WTC11 (cell line): ENCODE results near the gene BRCC3. TPM values are rescaled to one million over a fixed set of nuclear protein-coding genes. Genes with fewer than 3 reads are reported as not detected.

Source experiments
- ATAC-seq: fragments of 200-7000 bp; cut with Tn5 transposase; 2 replicates; pipeline ENCODE4 v1.10.0; 2021; ENCODE audit warnings: mild to moderate bottlenecking, moderate library complexity
- CTCF ChIA-PET: fragments of 300-600 bp; sonication (Branson Sonifier 250); formaldehyde crosslinking; loops from one replicate; lab custom pipeline; 2021; ENCODE audit warnings: antibody characterized with exemption; lab: Charles Lee
- POLR2A ChIA-PET: fragments of 350-600 bp; sonication (Branson Sonifier 250); formaldehyde crosslinking; loops from one replicate; lab custom pipeline; 2021; ENCODE audit warnings: antibody characterized with exemption; lab: Charles Lee
- DNase-seq: peaks from one replicate; pipeline ENCODE4 v3.0.0; 2021; ENCODE audit warnings: low spot score
- H3K27ac Mint-ChIP-seq: 2 replicates; pipeline ENCODE4 v1.8.0; 2021; ENCODE audit warnings: mixed read lengths
- H3K27me3 Mint-ChIP-seq: 2 replicates; pipeline ENCODE4 v1.8.0; 2021; ENCODE audit warnings: low read depth, mild to moderate bottlenecking, moderate library complexity, mixed read lengths
- H3K36me3 Mint-ChIP-seq: 2 replicates; pipeline ENCODE4 v1.8.0; 2021; ENCODE audit warnings: mixed read lengths
- H3K4me1 Mint-ChIP-seq: 2 replicates; pipeline ENCODE4 v1.8.0; 2022; ENCODE audit warnings: mixed read lengths
- H3K4me3 Mint-ChIP-seq: 2 replicates; pipeline ENCODE4 v1.8.0; 2021; ENCODE audit warnings: mild to moderate bottlenecking, moderate library complexity, mixed read lengths
- H3K9me3 Mint-ChIP-seq: 2 replicates; pipeline ENCODE4 v1.8.0; 2021; ENCODE audit warnings: mixed read lengths
- AFF4 ChIP-seq: sonication (generic); formaldehyde crosslinking; IDR thresholded peaks from 2 replicates; pipeline ENCODE4 v1.8.1; 2023; ENCODE audit warnings: mild to moderate bottlenecking, missing genetic modification reagents, borderline replicate concordance
- AR ChIP-seq: fragments of 250-450 bp; sonication (Bioruptor Pico); IDR thresholded peaks from 2 replicates; pipeline ENCODE4 v1.9.0; 2021; ENCODE audit warnings: mild to moderate bottlenecking
- CREM ChIP-seq: sonication (generic); formaldehyde crosslinking; IDR thresholded peaks from 2 replicates; pipeline ENCODE4 v1.8.1; 2022; ENCODE audit warnings: mild to moderate bottlenecking, missing genetic modification reagents, moderate library complexity
- GTF2I ChIP-seq: fragments of 250-450 bp; sonication (Bioruptor Pico); conservative IDR thresholded peaks from 2 replicates; pipeline ENCODE4 v1.4.0; 2021; ENCODE audit warnings: mild to moderate bottlenecking
- HMGA2 ChIP-seq: fragments of 250-450 bp; sonication (Bioruptor Pico); IDR thresholded peaks from 2 replicates; pipeline ENCODE4 v1.4.0; 2021; ENCODE audit warnings: mild to moderate bottlenecking, moderate library complexity
- NFATC4 ChIP-seq: fragments of 250-450 bp; sonication (Bioruptor Pico); IDR thresholded peaks from 2 replicates; pipeline ENCODE4 v1.9.0; 2021; ENCODE audit warnings: mild to moderate bottlenecking
- NFE2L1 ChIP-seq: sonication (generic); formaldehyde crosslinking; IDR thresholded peaks from 2 replicates; pipeline ENCODE4 v1.8.1; 2023; ENCODE audit warnings: missing genetic modification reagents
- OVOL2 ChIP-seq: fragments of 250-450 bp; sonication (Bioruptor Pico); IDR thresholded peaks from 2 replicates; pipeline ENCODE4 v1.9.0; 2021; ENCODE audit warnings: mild to moderate bottlenecking, borderline replicate concordance
- SP1 ChIP-seq: sonication (generic); formaldehyde crosslinking; conservative IDR thresholded peaks from 2 replicates; pipeline ENCODE4 v1.8.1; 2022; ENCODE audit warnings: missing genetic modification reagents
- ZNF263 ChIP-seq: sonication (generic); formaldehyde crosslinking; IDR thresholded peaks from 2 replicates; pipeline ENCODE4 v1.8.1; 2022; ENCODE audit warnings: low read depth, mild to moderate bottlenecking, moderate library complexity, missing genetic modification reagents
- ZNF423 ChIP-seq: fragments of 250-450 bp; sonication (Bioruptor Pico); IDR thresholded peaks from 2 replicates; pipeline ENCODE4 v2.1.2; 2022; ENCODE audit warnings: mild to moderate bottlenecking, moderate library complexity
- ZNF425 ChIP-seq: fragments of 250-450 bp; sonication (Bioruptor Pico); conservative IDR thresholded peaks from 2 replicates; pipeline ENCODE4 v1.9.0; 2021; ENCODE audit warnings: mild to moderate bottlenecking
- total RNA-seq: library from RNA; stranded (reverse); gene quantifications from 3 replicates; pipeline ENCODE4 v1.2.3, GENCODE V29; 2021

BRCC3 gene
- total RNA-seq, 1 experiment from 2014 or later = 19.6 TPM

GRCh38 chrX:155134255-155134654 lies 62.9 kb downstream of the BRCC3 start:
- no peak overlapping the region for H3K27ac Mint-ChIP-seq

GRCh38 chrX:155143959-155144548 lies 72.7 kb downstream of the BRCC3 start:
- no peaks in the 10 kb centered on the region for H3K9me3 Mint-ChIP-seq

More at GRCh38 chrX:155134255-155134654, 62.9 kb downstream of the BRCC3 start:
- ATAC-seq = no peak
- H3K4me3 Mint-ChIP-seq = no peak overlapping the region
- TF ChIP-seq AR (CRISPR knock-in tag) (no peak), ZNF425 (no peak), SP1 (no peak), OVOL2 (CRISPR knock-in tag) (no peak), CREM (CRISPR knock-in tag) (no peak), HMGA2 (CRISPR knock-in tag) (no peak), ZNF423 (CRISPR knock-in tag) (no peak)
- TF ChIP-seq, all 79 proteins: peak for 0
- ChIA-PET POLR2A (no interaction called here), CTCF (no interaction called here)
- peaks cover 5% of the 10 kb centered on the region; the same call in 1 of the 2 replicates for H3K4me1 Mint-ChIP-seq
- no peaks in the 10 kb centered on the region for H3K9me3 Mint-ChIP-seq
- no peaks in the 10 kb centered on the region for H3K36me3 Mint-ChIP-seq
- DNase-seq = no peak
- H3K27me3 Mint-ChIP-seq = no peaks in the 10 kb centered on the region

More at GRCh38 chrX:155143959-155144548, 72.7 kb downstream of the BRCC3 start:
- Mint-ChIP-seq H3K4me1 (peaks cover 2% of the 10 kb centered on the region; the same call in 1 of the 2 replicates), H3K27me3 (no peaks in the 10 kb centered on the region), H3K27ac (no peak overlapping the region), H3K36me3 (no peaks in the 10 kb centered on the region), H3K4me3 (no peak overlapping the region)
- TF ChIP-seq HMGA2 (CRISPR knock-in tag) = no peak
- no peak for TF ChIP-seq ZNF263 (CRISPR knock-in tag)
- no peak for TF ChIP-seq GTF2I (CRISPR knock-in tag)
- no peak for TF ChIP-seq NFATC4 (CRISPR knock-in tag)
- no peak for TF ChIP-seq AFF4 (CRISPR knock-in tag)
- TF ChIP-seq NFE2L1 (CRISPR knock-in tag) = no peak
- ChIA-PET CTCF (no interaction called here), POLR2A (no interaction called here)
- no peak for DNase-seq
- ATAC-seq = no peak
